ENCODE measurements around the gene GPC5.

The GPC5 gene

GRCh38 chr13:92621985-92622384, 1223.6 kb downstream of the GPC5 start:
- no peak for TF ChIP-seq ZNF274 (IDR thresholded peaks at IDR 0.05; ENCODE audit: low read depth, low read length)
- H3K4me3 ChIP-seq (ENCODE audit: low read length) = no peak overlapping the region

- no peak overlapping the region for H3K4me3 ChIP-seq (ENCODE audit: low read length)
- TF ChIP-seq ZNF274 (IDR thresholded peaks at IDR 0.05; ENCODE audit: low read depth, low read length) = no peak
Observed at GRCh38 chr13:92622905-92623304, 1224.5 kb downstream of the GPC5 start.

- TF ChIP-seq ZNF274 (IDR thresholded peaks at IDR 0.05; ENCODE audit: low read depth, low read length) = no peak
- no peak overlapping the region for H3K4me3 ChIP-seq (ENCODE audit: low read length)
Observed at GRCh38 chr13:92626274-92626673, 1227.9 kb downstream of the GPC5 start.

- H3K4me3 ChIP-seq (ENCODE audit: low read length) = no peak overlapping the region
- TF ChIP-seq ZNF274 (IDR thresholded peaks at IDR 0.05; ENCODE audit: low read depth, low read length) = no peak
Observed at GRCh38 chr13:92640936-92641335, 1242.5 kb downstream of the GPC5 start.

- no peak overlapping the region for H3K4me3 ChIP-seq (ENCODE audit: low read length)
- no peak for TF ChIP-seq ZNF274 (IDR thresholded peaks at IDR 0.05; ENCODE audit: low read depth, low read length)
Observed at GRCh38 chr13:92649140-92649813, 1250.9 kb downstream of the GPC5 start.

GRCh38 chr13:92656103-92656502, 1257.7 kb downstream of the GPC5 start:
- H3K4me3 ChIP-seq (ENCODE audit: low read length) = no peak overlapping the region
- TF ChIP-seq ZNF274 (IDR thresholded peaks at IDR 0.05; ENCODE audit: low read depth, low read length) = no peak

- no peak for TF ChIP-seq ZNF274 (IDR thresholded peaks at IDR 0.05; ENCODE audit: low read depth, low read length)
- no peak overlapping the region for H3K4me3 ChIP-seq (ENCODE audit: low read length)
Observed at GRCh38 chr13:92656648-92657047, 1258.2 kb downstream of the GPC5 start.

- TF ChIP-seq ZNF274 (IDR thresholded peaks at IDR 0.05; ENCODE audit: low read depth, low read length) = no peak
- H3K4me3 ChIP-seq (ENCODE audit: low read length) = no peak overlapping the region
Observed at GRCh38 chr13:92657565-92657964, 1259.1 kb downstream of the GPC5 start.

GRCh38 chr13:92658293-92658692, 1259.9 kb downstream of the GPC5 start:
- no peak for TF ChIP-seq ZNF274 (IDR thresholded peaks at IDR 0.05; ENCODE audit: low read depth, low read length)
- no peak overlapping the region for H3K4me3 ChIP-seq (ENCODE audit: low read length)

GRCh38 chr13:92661406-92661805, 1263.0 kb downstream of the GPC5 start:
- TF ChIP-seq ZNF274 (IDR thresholded peaks at IDR 0.05; ENCODE audit: low read depth, low read length) = no peak
- H3K4me3 ChIP-seq (ENCODE audit: low read length) = no peak overlapping the region

GRCh38 chr13:92668157-92668556, 1269.7 kb downstream of the GPC5 start:
- no peak overlapping the region for H3K4me3 ChIP-seq (ENCODE audit: low read length)
- TF ChIP-seq ZNF274 (IDR thresholded peaks at IDR 0.05; ENCODE audit: low read depth, low read length) = no peak

- no peak for TF ChIP-seq ZNF274 (IDR thresholded peaks at IDR 0.05; ENCODE audit: low read depth, low read length)
- no peak overlapping the region for H3K4me3 ChIP-seq (ENCODE audit: low read length)
Observed at GRCh38 chr13:92670096-92670495, 1271.7 kb downstream of the GPC5 start.

GRCh38 chr13:92671821-92672220, 1273.4 kb downstream of the GPC5 start:
- H3K4me3 ChIP-seq (ENCODE audit: low read length) = no peak overlapping the region
- no peak for TF ChIP-seq ZNF274 (IDR thresholded peaks at IDR 0.05; ENCODE audit: low read depth, low read length)

- TF ChIP-seq ZNF274 (IDR thresholded peaks at IDR 0.05; ENCODE audit: low read depth, low read length) = no peak
- H3K4me3 ChIP-seq (ENCODE audit: low read length) = no peak overlapping the region
Observed at GRCh38 chr13:92676246-92676645, 1277.8 kb downstream of the GPC5 start.

- H3K4me3 ChIP-seq (ENCODE audit: low read length) = no peak overlapping the region
- TF ChIP-seq ZNF274 (IDR thresholded peaks at IDR 0.05; ENCODE audit: low read depth, low read length) = no peak
Observed at GRCh38 chr13:92677571-92677970, 1279.2 kb downstream of the GPC5 start.

GRCh38 chr13:92679602-92680001, 1281.2 kb downstream of the GPC5 start:
- no peak overlapping the region for H3K4me3 ChIP-seq (ENCODE audit: low read length)
- no peak for TF ChIP-seq ZNF274 (IDR thresholded peaks at IDR 0.05; ENCODE audit: low read depth, low read length)

Data from GM08714 (cell line).